Measurements from ENCODE around the gene BPI. TPM values are rescaled to one million over a fixed set of nuclear protein-coding genes. Genes with fewer than 3 reads are reported as not detected.

BPI gene
- total and polyA plus RNA-seq, 11 donors: 0.18 to 2.9 (median 0.32) TPM; not detected in 7

DNA sequence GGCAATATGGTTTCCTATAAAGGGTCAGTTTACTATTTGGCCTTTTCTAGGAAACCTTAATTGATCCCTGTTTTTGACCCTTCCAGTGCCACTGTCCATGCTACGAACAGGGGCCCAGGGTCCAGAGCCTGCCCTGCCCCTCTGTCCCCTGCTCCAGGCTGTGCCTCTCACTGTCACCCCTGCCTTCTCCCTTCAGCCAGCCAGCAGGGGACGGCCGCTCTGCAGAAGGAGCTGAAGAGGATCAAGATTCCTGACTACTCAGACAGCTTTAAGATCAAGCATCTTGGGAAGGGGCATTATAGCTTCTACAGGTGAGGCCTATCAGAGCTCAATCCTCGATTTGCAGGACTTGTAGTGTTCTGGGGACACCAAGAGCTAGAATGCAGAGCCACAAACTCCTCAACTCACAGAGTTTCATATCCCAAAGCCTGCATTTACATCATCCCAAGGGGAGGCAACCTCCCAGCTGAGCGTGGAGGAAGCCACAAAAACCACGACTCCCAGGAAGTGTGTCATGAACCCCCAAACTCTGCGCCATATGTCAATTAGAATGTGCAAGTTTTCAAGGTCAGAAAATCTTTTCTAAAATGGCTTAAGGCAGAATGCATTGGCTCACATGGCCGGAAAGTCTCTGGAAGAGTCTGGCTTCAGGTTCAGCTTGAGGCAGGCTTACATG, 3.6 kb downstream of the BPI start:
- intact Hi-C loops (cut with DNase I): no loop called here

GRCh38 chr20:38308047-38308438, 4.1 kb downstream of the BPI start:
- peaks cover 0 to 7% (median 0%) of the 10 kb centered on the region in 12 donors for H3K9me3 ChIP-seq
- intact Hi-C loops (cut with DNase I): no loop called here
- WGBS, 4 donors: 55 to 61% (median 58%) methylated on average over 4 of the region's 4 CpGs
- no peak for DNase-seq
- H3K27me3 ChIP-seq: peaks cover 0 to 22% (median 0%) of the 10 kb centered on the region in 9 donors
- peaks cover 0 to 32% (median 0%) of the 10 kb centered on the region in 12 donors for H3K4me1 ChIP-seq
- no peak overlapping the region for H3K27ac ChIP-seq
- H3K36me3 ChIP-seq: no peaks in the 10 kb centered on the region
- TF ChIP-seq POLR2A (IDR thresholded peaks at IDR 0.05): no peak
- TF ChIP-seq, protein P1, sequence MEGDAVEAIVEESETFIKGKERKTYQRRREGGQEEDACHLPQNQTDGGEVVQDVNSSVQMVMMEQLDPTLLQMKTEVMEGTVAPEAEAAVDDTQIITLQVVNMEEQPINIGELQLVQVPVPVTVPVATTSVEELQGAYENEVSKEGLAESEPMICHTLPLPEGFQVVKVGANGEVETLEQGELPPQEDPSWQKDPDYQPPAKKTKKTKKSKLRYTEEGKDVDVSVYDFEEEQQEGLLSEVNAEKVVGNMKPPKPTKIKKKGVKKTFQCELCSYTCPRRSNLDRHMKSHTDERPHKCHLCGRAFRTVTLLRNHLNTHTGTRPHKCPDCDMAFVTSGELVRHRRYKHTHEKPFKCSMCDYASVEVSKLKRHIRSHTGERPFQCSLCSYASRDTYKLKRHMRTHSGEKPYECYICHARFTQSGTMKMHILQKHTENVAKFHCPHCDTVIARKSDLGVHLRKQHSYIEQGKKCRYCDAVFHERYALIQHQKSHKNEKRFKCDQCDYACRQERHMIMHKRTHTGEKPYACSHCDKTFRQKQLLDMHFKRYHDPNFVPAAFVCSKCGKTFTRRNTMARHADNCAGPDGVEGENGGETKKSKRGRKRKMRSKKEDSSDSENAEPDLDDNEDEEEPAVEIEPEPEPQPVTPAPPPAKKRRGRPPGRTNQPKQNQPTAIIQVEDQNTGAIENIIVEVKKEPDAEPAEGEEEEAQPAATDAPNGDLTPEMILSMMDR (IDR thresholded peaks at IDR 0.05): no peak
- H3K4me3 ChIP-seq: no peak overlapping the region
- ATAC-seq: no peak

More for the DNA sequence above, 3.6 kb downstream of the BPI start:
- H3K36me3 ChIP-seq: no peaks in the 10 kb centered on the region
- H3K27me3 ChIP-seq: peaks cover 0 to 26% (median 0%) of the 10 kb centered on the region in 9 donors
- 83 to 95% (median 85%) methylated on average over 8 of the region's 8 CpGs for WGBS, 4 donors
- peaks cover 0 to 33% (median 0%) of the 10 kb centered on the region in 12 donors for H3K4me1 ChIP-seq
- TF ChIP-seq, protein P1 (IDR thresholded peaks at IDR 0.05): no peak
- no peak overlapping the region for H3K27ac ChIP-seq
- DNase-seq (no peak), ATAC-seq (peak in 1 of 4 donors; percentile 26)
- H3K4me3 ChIP-seq: no peak overlapping the region
- peaks cover 0 to 7% (median 0%) of the 10 kb centered on the region in 12 donors for H3K9me3 ChIP-seq

DNA sequence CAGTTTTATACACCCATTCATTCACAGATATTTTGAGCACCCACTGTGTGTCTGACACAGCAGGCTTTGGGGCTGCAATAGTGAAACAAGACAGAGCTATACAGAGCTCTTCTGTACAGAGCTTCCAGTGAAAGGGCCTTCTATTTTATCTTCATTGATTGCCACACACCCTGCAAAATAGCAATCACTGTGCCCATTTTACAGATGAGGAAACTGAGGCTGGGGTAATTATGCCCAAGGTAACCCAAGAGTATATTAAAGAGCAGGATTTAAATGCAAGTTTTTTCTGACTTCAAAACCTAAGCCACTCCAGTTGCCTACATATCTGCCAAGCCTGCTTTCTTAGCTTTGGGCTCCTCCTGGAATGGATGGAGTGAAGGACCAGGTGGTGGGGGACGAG, 4.5 kb downstream of the BPI start:
- no peak for DNase-seq
- ATAC-seq: no peak
- intact Hi-C loops (cut with DNase I): no loop called here
- H3K9me3 ChIP-seq: peaks cover 0 to 7% (median 0%) of the 10 kb centered on the region in 12 donors
- H3K4me1 ChIP-seq: peaks cover 0 to 28% (median 0%) of the 10 kb centered on the region in 12 donors
- peaks cover 0 to 18% (median 0%) of the 10 kb centered on the region in 9 donors for H3K27me3 ChIP-seq
- TF ChIP-seq, protein P1 (IDR thresholded peaks at IDR 0.05): no peak
- no peak for TF ChIP-seq POLR2A (IDR thresholded peaks at IDR 0.05)
- 41 to 91% (median 65%) methylated on average over 1 of the region's 1 CpG for WGBS, 4 donors
- no peak overlapping the region for H3K4me3 ChIP-seq
- no peaks in the 10 kb centered on the region for H3K36me3 ChIP-seq
- H3K27ac ChIP-seq: no peak overlapping the region

DNA sequence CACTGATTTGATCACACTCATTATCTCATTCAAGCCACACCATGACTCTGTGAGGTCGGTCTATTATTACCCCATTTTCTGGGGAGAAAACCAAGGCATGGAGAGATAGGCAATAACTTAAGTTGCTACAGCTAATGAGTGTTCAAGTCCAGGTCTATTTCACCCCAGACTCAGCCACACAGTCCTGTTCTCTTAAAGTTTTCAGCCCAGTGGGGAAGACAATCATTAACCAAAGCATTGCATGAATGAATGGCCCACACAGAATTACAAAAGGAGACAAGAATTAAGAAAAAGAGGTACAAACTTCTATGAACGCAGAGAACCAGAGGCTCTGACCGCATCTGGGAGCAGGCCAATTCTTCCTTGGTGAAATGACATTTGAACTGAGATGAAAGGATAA, 7.1 kb downstream of the BPI start:
- 88 to 92% (median 91%) methylated on average over 3 of the region's 3 CpGs for WGBS, 4 donors
- Histone ChIP-seq H3K36me3 (no peaks in the 10 kb centered on the region), H3K4me1 (peaks cover 0 to 13% (median 0%) of the 10 kb centered on the region in 12 donors), H3K9me3 (peaks cover 0 to 7% (median 0%) of the 10 kb centered on the region in 12 donors), H3K27me3 (peaks cover 0 to 6% (median 0%) of the 10 kb centered on the region in 9 donors), H3K4me3 (no peak overlapping the region), H3K27ac (no peak overlapping the region)
- no peak for DNase-seq
- intact Hi-C loops (cut with DNase I): loop anchor here in 1 of 10 donors (10.0 kb wide), 1 partner anchor 256 kb away; no protein-coding TSS in a partner anchor
- no peak for TF ChIP-seq POLR2A (IDR thresholded peaks at IDR 0.05)
- TF ChIP-seq, protein P1 (IDR thresholded peaks at IDR 0.05): no peak
- ATAC-seq: no peak

Data from heart left ventricle (tissue), 16 donors.